ENCODE measurements around the gene PAIP2.
A peak's percentile ranks its signal among the peaks of the same experiment; 100 is the strongest.
"Not testable (repeated sequence)": the region's sequence is repeated elsewhere in the genome, so short reads cannot be mapped to it uniquely, and the experiment has no call there.

Gene PAIP2

DNA sequence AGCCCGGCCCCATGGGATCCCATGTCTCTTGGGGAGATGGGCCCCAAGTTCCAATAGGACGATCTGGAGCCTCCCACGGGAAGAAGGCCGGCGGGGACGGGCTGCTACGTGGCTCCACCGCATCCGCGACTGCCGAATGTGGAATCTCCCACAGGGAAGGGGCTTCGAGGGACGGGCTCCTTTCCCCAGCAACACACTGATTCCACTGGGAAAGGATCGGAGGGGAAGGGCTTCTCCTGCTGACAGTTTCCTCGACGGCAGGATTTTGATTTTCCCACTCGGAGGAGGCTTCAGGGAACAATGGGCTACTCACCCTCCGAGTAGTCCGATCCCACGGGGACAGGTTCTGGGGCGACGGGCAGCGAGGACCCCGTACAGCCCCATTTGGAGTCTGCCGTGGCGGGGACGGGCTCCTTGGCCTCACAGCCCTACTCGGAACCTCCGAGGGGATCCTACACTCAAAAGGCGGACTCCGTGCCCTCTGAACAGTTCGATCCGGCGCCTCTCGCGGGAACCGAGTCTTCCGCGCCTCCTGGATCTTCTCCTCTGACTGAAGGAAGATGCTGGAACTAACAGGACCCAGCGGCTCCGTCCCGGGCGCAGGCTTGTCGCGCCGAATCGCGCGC is 52.0 kb downstream of the PAIP2 start:
- no peak for DNase-seq

DNA sequence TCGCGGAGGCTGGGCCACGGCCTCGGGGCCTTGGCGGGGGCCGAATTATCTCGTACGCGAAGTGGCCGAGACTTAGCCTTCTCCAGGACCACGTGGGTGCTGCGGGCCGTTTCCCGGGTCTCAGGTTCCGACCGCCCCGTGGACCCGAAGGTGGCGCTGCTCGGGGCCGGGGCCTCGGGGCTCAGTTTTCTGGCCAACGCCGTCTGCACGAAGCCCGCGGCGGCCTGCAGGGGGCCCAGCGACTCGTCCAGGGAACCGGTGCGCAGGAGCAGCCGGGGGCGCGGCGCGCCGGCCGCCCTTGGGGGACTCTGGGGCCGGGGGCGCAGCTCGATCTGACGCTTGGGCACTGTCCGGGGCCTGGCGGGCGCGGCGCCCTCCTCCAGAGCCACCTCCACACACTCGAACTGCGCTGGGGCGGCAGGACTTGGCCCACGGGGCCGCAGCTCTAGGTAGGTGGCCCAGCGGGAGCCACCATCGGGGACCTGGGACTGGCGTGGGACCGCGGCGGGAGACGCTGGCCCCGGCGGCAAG is 52.5 kb downstream of the PAIP2 start:
- no peak for DNase-seq

DNA sequence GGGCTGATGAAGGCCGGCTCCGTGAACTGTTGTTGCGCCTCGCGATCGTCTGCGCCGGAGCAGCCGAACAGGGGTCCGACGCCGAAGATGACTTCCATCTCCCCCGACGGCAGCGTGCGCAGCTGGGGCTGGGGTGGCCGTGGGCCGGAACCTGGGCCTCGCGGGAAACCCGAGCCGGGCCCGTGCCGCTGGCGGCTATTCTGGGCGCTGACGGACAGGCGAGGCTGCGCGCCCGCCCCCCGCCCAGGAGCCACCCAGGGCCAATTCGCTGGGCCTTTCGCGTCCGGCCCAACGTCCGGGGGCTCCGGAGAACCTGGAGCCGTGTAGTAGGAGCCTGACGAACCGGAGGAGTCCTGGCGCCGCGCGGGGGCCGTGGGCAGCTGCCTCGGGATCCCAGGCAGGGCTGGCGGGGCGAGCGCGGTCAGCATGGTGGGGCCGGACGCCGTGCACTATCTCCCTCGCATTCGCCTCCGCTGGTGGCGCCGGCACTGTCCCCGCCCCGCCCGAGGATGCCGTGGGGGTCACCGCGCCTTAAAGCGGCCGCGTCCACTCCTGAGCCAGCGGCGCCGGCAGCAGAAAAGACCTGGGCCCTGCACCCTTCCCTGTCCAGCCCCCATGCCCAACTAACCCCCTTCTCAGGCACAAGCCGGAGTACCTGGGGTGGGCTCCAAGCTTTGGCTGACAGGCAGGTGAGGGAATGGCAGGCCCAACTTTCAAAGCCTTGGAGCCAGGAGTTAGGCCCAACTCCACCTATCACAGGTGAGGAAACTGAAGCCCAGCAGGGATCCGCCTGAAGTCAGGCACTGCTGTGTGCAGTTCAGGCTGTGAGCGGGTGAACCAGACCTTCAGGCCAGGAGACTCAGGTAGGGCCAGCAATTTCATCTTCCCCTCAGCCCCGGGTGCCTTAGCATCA is 53.3 kb downstream of the PAIP2 start, which contains the start of gene PROB1:
Gene PROB1 (minus strand): TSS at position 451 of the 913 bp plus-strand sequence. CDS start 23 bp downstream, at position 428.
- no peak for DNase-seq

GRCh38 chr5:139395844-139396640 is 54.4 kb downstream of the PAIP2 start:
- DNase-seq, result no peak

DNA sequence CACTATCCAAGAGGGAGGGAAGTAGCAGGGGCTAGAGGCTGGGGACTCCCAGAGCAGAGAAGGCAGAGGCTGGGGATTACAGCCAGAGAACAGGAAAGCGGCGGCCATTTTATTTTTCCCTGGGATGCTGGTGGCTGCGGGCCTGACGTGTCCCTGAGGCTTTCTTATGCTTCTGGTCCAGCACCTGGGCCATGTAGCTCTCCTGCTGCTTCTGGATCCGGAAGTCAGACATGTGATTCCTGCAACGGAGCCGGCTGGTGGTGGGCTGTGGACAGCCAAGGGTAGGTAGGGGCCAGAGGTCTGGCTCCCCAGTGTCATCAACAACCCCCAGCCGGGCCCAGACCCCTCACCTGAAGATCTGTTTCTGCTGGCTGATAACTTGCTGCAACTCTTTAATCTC is 55.0 kb downstream of the PAIP2 start:
- no peak for DNase-seq

DNA sequence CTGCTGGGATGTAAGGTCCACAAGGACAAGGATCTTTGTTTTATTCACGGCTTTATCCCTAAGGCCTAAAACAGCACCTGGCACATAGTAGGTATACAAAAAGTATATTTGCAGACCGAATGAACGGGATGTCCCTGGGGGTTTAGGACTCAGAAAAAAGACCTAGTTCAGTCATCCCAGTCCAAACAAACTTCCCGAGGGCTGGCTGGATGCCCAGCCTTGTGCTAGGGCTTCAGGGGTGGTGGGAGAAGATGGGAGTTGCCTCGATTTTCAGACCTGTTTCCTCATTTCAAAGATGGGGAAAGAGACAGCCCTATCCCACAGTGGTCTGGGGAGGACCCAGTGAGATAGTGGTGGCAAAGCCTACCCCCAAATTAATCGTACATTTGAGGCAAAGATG is 56.3 kb downstream of the PAIP2 start:
- no peak for DNase-seq

GRCh38 chr5:139399501-139400121 is 58.0 kb downstream of the PAIP2 start:
- DNase-seq, result no peak

- DNase-seq, result no peak
Measured at GRCh38 chr5:139401546-139401945, 59.9 kb downstream of the PAIP2 start.

- DNase-seq, result no peak
Measured at GRCh38 chr5:139402561-139403158, 61.0 kb downstream of the PAIP2 start.

- no peak for DNase-seq
Measured at GRCh38 chr5:139403418-139403786, 61.7 kb downstream of the PAIP2 start.

DNA sequence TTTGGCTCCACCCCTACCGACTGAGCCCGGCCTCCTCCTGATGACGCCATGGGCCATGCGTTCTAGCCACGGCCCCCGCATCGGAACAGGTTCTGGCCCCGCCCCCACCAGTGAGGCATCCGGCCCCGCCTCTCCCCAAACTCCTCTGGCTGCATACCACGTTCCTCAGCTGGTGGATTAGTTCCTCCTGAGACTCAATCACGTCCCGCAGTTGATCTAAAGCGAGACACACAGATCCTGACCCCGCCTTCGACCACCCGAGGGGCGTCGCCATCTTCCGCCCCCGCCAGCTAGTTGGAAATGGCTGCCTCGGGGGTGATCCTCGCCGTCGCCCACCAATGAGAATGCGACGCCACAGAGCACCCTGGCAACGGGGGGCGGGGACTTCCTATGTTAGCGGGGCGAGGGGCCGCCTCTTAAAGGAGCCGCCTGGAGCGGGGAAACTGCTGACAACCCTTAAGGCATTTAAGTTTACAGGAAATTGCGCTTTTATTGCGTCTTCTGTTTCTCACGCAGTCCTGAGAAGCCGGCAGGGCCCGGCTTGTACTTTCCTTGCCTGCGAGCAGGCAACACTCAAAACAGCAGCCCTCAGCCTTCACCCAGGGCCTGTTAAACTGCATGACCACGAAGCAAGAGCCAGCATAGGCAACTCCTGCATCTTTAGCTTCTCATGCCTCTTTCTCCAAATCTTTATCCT is 62.3 kb downstream of the PAIP2 start, which contains the start of gene SPATA24:
Gene SPATA24 (minus strand): TSS at position 303 of the 697 bp plus-strand sequence. CDS start 29 bp downstream, at position 274.
- peak; percentile 98 for DNase-seq

- no peak for DNase-seq
Measured at GRCh38 chr5:139404484-139404840, 62.8 kb downstream of the PAIP2 start.

DNA sequence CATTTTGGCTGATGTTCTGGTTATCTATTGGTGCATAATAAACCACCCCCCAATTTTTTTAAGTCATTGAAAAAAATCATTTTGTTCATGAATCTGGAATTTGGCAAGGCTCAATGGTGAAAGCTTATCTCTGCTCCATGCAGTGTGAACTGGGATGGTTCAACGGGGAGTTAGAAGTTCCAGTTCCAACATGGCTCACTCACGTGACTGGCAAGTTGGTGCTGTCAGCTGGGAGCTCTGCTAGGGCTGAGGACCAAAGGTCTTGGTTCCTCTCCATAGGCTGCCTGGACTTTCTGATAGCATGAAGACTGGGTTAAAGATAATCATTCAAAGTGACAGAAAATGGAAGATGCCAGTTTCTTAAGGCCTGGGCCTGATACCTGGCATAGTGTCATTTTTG is 65.3 kb downstream of the PAIP2 start:
- DNase-seq, result no peak

DNA sequence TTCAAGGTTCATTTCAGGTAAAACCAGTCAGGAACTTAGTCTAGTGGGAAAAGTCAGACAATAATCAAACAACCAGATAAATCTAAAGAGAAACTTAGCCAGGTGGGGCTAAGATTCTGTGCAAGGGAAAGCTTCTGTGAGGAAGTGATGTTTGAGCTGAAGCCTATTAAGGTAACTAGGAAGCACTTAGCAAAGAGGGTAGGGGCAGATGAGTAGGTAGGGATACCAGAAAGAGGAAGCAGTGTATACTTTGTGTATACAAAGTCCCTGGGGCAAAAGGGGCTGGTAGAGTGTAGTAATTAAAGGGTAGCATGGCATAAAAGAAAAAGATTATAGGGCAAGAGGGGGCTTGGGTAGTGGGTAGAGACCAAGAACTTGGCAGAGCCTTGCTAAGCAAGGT is 65.9 kb downstream of the PAIP2 start:
- no peak for DNase-seq

DNA sequence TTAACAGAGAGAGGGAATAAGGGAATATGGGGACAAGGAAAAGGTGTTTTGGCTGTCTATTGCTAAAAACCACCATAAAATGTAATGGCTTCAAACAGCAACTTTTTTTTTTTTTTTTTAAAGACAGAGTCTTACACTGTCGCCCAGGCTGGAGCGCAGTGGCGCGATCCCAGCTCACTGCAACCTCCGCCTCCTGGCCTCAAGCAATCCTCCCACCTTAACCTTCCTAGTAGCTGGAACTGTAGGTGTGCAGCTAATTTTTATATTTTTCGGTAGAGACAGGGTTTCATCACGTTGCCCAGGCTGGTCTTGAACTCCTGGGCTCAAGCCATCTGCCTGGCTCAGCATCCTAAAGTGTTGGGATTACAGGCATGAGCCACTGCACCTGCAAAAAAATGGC is 66.5 kb downstream of the PAIP2 start:
- DNase-seq, result no peak

DNA sequence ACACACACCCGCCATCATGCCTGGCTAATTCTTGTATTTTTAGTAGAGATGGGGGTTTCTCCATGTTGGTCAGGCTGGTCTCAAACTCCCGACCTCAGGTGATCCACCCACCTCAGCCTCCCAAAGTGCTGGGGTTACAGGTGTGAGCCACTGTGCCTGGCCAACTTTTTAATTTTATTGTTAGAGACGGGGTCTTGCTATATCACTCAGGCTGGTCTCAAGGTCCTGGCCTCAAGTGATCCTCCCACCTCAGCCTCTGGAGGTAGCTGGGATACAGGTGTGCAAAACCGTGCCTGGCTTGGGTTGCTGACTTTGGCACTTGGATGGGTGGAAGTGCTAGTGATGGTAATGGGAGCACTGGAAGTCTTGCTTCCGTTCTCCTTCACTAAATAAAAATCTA is 67.5 kb downstream of the PAIP2 start:
- not testable (repeated sequence) for DNase-seq

DNA sequence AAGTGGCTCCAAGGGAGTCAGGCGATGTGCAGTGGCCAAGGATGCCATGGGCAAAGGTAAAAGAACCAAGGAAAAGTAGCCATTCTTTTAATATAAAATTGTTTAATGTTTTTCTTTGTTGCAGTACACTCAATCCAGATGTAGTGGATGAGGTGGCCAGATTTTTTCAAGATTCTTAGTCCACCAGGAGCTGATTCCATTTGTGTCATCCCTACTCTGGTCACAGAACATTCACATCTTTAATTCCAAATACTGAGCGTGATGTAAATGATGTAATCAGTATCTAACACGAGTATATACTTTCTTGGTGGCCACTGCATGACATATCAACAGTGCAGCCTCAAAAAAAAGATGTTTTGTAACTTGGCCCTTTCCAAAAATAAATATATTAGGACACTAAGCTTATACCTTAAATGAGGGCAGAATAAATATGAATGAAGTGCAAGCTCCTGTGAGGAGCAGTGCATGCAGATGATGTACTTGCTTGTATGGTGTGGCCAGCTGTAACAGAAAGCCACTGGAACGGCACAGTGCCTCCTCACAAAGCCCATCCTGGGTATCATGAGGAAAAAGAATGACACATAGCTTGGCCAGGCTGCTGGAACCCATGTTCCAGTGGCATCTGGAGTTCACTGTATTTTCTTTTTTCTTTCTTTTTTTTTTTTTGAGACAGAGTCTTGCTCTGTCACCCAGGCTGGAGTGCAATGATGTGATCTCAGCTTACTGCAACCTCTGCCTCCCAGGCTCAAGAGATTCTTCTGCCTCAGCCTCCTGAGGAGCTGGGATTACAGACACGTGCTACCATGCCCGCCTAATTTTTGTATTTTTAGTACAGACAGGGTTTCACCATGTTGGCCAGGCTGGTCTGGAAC is 68.7 kb downstream of the PAIP2 start:
- no peak for DNase-seq

DNA sequence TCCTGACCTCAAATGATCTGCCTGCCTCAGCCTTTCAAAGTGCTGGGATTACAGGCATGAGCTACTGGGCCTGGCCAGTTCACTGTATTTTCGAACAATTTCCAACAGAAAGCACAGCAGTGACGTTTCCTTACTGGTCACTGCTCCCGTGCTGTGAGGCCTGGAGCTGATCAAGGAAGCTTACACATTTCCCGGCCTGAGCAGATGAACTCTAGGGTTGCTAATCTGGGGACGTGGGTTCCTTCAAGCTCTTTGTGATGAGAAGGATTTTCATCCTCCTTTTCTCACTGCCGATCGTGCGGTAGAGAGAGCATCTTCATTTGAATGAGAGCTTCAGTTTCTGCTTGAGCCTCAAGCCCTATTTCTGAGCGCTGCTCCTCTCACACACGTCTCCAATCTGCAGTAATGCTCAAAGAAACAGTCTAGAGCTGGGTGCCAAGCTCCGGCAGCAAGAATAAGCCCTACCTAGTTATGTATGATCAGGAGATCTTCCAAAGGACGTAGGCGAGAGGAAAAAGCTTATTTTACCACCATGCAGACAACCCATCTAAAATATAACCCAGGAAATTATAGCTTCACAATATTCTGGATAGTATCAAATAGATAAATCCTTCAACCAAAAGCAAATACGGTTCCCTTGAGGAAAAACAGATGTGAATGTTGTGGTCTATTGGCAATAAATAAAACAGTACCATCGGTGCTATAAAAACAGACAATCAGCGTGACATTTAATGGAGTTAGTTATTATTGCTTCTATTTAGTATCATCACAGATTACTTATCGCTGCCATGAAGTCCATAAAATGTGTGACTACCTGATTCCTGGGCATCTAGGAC is 69.6 kb downstream of the PAIP2 start:
- no peak for DNase-seq

DNA sequence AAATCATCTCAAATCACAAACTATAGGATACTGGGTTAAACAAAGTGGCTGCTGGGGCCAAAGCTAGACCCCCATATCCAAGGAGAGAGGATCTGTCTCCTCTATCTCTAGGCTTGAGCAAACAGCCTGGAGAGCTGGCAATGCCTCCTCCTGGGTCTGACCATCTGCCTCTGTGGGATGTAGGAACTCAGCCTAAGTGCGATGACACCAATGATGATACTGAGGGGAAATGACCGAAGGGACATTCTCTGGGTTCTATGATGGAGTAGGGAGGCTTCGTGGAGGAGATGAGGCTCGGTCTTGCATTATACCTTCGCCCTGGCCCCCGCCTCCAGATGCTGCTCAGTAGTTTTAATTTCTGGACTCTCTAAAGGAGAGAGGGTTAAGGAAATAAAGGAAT is 71.5 kb downstream of the PAIP2 start:
- DNase-seq, result no peak

DNA sequence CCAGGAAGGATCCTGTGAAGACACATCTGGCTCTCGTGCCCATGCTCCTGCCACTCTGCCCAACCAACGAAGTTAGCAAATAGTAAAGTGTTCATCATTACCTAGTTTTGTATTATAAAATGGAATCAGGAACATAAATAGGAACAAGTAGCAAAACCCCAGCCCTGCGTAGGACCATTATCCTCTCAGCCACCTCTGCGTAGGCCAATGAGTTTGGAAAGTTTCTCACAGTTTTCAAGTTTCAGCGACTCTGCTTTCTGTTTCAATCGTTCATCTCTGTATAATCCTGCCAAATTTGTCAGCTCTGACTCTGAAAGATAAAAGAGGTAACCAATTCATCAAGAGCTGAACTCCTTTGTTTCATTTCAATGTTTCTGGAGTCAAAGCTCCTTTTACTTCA is 72.3 kb downstream of the PAIP2 start:
- DNase-seq, result no peak

Measured in GOT3 (cell line).